ENCODE results near the gene LGR5.

GRCh38 chr12:71465796-71466195 lies 26.2 kb downstream of the LGR5 start:
- TF ChIP-seq SP2 (IDR thresholded peaks at IDR 0.05; ENCODE audit: low read length) = no peak
- TF ChIP-seq POLR2AphosphoS5 (IDR thresholded peaks at IDR 0.05; ENCODE audit: low read depth, low read length) = no peak
- TF ChIP-seq JUN (IDR thresholded peaks at IDR 0.05; ENCODE audit: low read depth, low read length) = no peak
- no peak for TF ChIP-seq CTCF (IDR thresholded peaks at IDR 0.05; ENCODE audit: control extremely low read depth in 1 of 3, insufficient read depth in 1 of 3, low read depth in 1 of 3, low read length in 3 of 3)
- no peak for TF ChIP-seq EZH2 (IDR thresholded peaks at IDR 0.05; ENCODE audit: low read depth, low read length, severe bottlenecking)
